Measurements from ENCODE around the gene NANOS2.

The NANOS2 gene

GRCh38 chr19:45895519-45895972, 19.0 kb downstream of the NANOS2 start:
- no peak for DNase-seq
- no peak for TF ChIP-seq POLR2A (IDR thresholded peaks at IDR 0.05; ENCODE audit: low read length)
- TF ChIP-seq GATA1 (IDR thresholded peaks at IDR 0.05; ENCODE audit: low read depth, low read length) = no peak

- no peak for DNase-seq
- TF ChIP-seq POLR2A (IDR thresholded peaks at IDR 0.05; ENCODE audit: low read length) = no peak
- TF ChIP-seq GATA1 (IDR thresholded peaks at IDR 0.05; ENCODE audit: low read depth, low read length) = no peak
Measured at GRCh38 chr19:45890877-45891276, 23.7 kb downstream of the NANOS2 start.

- no peak for TF ChIP-seq POLR2A (IDR thresholded peaks at IDR 0.05; ENCODE audit: low read length)
- no peak for TF ChIP-seq GATA1 (IDR thresholded peaks at IDR 0.05; ENCODE audit: low read depth, low read length)
- DNase-seq = peak; percentile 31 to 77
Measured at GRCh38 chr19:45889210-45889885, 25.2 kb downstream of the NANOS2 start.

- peak in 1 of 2 experiments; percentile 48 for DNase-seq
- TF ChIP-seq GATA1 (IDR thresholded peaks at IDR 0.05; ENCODE audit: low read depth, low read length) (no peak), POLR2A (IDR thresholded peaks at IDR 0.05; ENCODE audit: low read length) (no peak)
Measured at GRCh38 chr19:45887200-45887710, 27.3 kb downstream of the NANOS2 start.

- peak; percentile 93 to 95 for DNase-seq
- TF ChIP-seq POLR2A (IDR thresholded peaks at IDR 0.05; ENCODE audit: low read length) (peak; percentile 62), GATA1 (IDR thresholded peaks at IDR 0.05; ENCODE audit: low read depth, low read length) (no peak)
Measured at GRCh38 chr19:45886427-45887199, 28.0 kb downstream of the NANOS2 start.

- DNase-seq = peak; percentile 94 to 96
- TF ChIP-seq POLR2A (IDR thresholded peaks at IDR 0.05; ENCODE audit: low read length) (no peak), GATA1 (IDR thresholded peaks at IDR 0.05; ENCODE audit: low read depth, low read length) (no peak)
Measured at GRCh38 chr19:45885556-45886426, 28.8 kb downstream of the NANOS2 start, which contains the start of gene IRF2BP1. Gene IRF2BP1 (minus strand): TSS chr19:45886141. CDS start chr19:45885774, 367 bp downstream.

GRCh38 chr19:45884682-45885555, 29.7 kb downstream of the NANOS2 start:
- DNase-seq = peak; percentile 69 to 73
- no peak for TF ChIP-seq POLR2A (IDR thresholded peaks at IDR 0.05; ENCODE audit: low read length)
- no peak for TF ChIP-seq GATA1 (IDR thresholded peaks at IDR 0.05; ENCODE audit: low read depth, low read length)

GRCh38 chr19:45883881-45884681, 30.5 kb downstream of the NANOS2 start:
- TF ChIP-seq POLR2A (IDR thresholded peaks at IDR 0.05; ENCODE audit: low read length) (no peak), GATA1 (IDR thresholded peaks at IDR 0.05; ENCODE audit: low read depth, low read length) (no peak)
- DNase-seq = no peak

GRCh38 chr19:45883586-45883880, 31.0 kb downstream of the NANOS2 start:
- DNase-seq = no peak
- TF ChIP-seq GATA1 (IDR thresholded peaks at IDR 0.05; ENCODE audit: low read depth, low read length) (no peak), POLR2A (IDR thresholded peaks at IDR 0.05; ENCODE audit: low read length) (no peak)

GRCh38 chr19:45882652-45883585, 31.7 kb downstream of the NANOS2 start:
- TF ChIP-seq GATA1 (IDR thresholded peaks at IDR 0.05; ENCODE audit: low read depth, low read length) (no peak), POLR2A (IDR thresholded peaks at IDR 0.05; ENCODE audit: low read length) (no peak)
- peak; percentile 92 to 95 for DNase-seq

GRCh38 chr19:45881909-45882528, 32.6 kb downstream of the NANOS2 start:
- no peak for DNase-seq
- TF ChIP-seq POLR2A (IDR thresholded peaks at IDR 0.05; ENCODE audit: low read length) = no peak
- TF ChIP-seq GATA1 (IDR thresholded peaks at IDR 0.05; ENCODE audit: low read depth, low read length) = no peak

Data from erythroblast (primary cell).